Lower leg skin (tissue), 4 donors: Measurements from ENCODE around the gene TRANK1. TPM values are rescaled to one million over a fixed set of nuclear protein-coding genes. Genes with fewer than 3 reads are reported as not detected.

Experiments used
- DNase-seq, 2 donors: peaks; one replicate each; pipeline ENCODE4 v3.0.0-alpha.2; 2019; ENCODE audit warnings: low spot score in 2 of 2
- H3K4me3 ChIP-seq: fragments of 200-600 bp; sonication (generic); 2 replicates; pipeline ENCODE4 v1.5.1; 2017; ENCODE audit warnings: mild to moderate bottlenecking, low read depth; ENCODE audit not compliant: poor library complexity, severe bottlenecking
- POLR2A ChIP-seq, 2 donors: fragments of 450-650 bp; IDR thresholded peaks; one replicate each; pipeline ENCODE4 v1.6.1; 2016 to 2017; ENCODE audit warnings: antibody characterized with exemption in 2 of 2, mild to moderate bottlenecking in 1 of 2, moderate library complexity in 1 of 2
- WGBS, 2 donors: methylation state at CpG; one replicate each; pipeline ENCODE4 v1.1.5; 2018; 5-methylcytosine and 5-hydroxymethylcytosine counted together
- intact Hi-C: fragments of 100-400 bp; cut with DNase I; formaldehyde crosslinking; loops from one replicate; pipeline ENCODE4 v1.15.0; 2023; ENCODE audit warnings: low total_unique reads
- total RNA-seq, 4 donors: library from RNA; depleted of rRNA; stranded (reverse); fragments of >200 nt; gene quantifications; one replicate each; pipeline ENCODE4 v1.1.0, GENCODE V29; 2016
- TF ChIP-seq, protein P1 (sequence below), 3 donors: fragments of 450-650 bp; IDR thresholded peaks; one replicate each; pipeline ENCODE4 v1.5.1; 2016; ENCODE audit warnings: antibody characterized with exemption in 3 of 3, mild to moderate bottlenecking in 3 of 3, moderate library complexity in 2 of 3

The TRANK1 gene
- total RNA-seq, 4 donors from 2014 or later: 2.6 to 5.1 (median 3.3) TPM

DNA sequence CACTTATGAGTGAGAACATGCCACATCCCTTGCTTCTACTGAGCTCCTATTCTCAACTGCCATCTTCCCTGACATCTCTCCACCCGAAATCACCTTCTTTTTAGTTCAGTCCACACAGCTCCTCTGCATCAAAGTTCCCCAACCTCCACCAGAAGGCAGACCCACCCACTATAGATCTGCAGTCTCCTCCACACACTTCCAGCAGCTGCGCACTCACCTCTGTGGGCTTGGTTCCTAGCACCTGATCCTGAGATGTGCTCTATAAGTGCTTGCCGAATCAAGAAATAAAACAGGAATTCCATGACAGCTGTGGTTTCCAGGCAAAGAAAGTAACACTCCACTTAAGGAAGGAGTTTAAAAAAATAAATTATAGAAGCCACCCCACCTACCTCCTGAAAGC lies 85.4 kb downstream of the TRANK1 start:
- TF ChIP-seq, protein P1, sequence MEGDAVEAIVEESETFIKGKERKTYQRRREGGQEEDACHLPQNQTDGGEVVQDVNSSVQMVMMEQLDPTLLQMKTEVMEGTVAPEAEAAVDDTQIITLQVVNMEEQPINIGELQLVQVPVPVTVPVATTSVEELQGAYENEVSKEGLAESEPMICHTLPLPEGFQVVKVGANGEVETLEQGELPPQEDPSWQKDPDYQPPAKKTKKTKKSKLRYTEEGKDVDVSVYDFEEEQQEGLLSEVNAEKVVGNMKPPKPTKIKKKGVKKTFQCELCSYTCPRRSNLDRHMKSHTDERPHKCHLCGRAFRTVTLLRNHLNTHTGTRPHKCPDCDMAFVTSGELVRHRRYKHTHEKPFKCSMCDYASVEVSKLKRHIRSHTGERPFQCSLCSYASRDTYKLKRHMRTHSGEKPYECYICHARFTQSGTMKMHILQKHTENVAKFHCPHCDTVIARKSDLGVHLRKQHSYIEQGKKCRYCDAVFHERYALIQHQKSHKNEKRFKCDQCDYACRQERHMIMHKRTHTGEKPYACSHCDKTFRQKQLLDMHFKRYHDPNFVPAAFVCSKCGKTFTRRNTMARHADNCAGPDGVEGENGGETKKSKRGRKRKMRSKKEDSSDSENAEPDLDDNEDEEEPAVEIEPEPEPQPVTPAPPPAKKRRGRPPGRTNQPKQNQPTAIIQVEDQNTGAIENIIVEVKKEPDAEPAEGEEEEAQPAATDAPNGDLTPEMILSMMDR (IDR thresholded peaks at IDR 0.05): no peak
- TF ChIP-seq POLR2A (IDR thresholded peaks at IDR 0.05): no peak
- no peak overlapping the region for H3K4me3 ChIP-seq
- intact Hi-C loops: no loop called here
- 94 to 98% methylated on average over 3 of the region's 3 CpGs for WGBS, 2 donors
- DNase-seq: no peak

DNA sequence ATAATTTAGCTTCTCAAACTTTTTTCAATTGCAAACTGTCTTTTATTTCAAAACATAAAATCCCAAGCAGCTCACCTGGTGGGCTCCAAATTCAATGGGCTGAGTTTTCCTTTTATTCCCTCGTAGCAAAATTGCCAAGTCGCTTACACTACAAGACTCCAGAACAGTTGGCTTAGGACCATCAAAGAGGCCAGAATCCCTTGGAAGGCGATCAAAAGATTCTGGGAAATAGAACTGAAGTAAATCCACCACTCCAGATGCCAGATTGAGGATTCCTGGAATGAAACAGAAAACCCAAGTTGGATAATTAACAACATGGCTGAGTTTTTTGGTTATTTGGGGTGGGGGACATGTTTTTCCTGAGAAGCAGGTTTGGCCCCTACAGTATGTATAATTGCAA lies 92.8 kb downstream of the TRANK1 start:
- no peak for DNase-seq
- intact Hi-C loops: no loop called here
- no peak overlapping the region for H3K4me3 ChIP-seq
- TF ChIP-seq, protein P1 (IDR thresholded peaks at IDR 0.05): no peak
- no peak for TF ChIP-seq POLR2A (IDR thresholded peaks at IDR 0.05)
- 59 to 72% methylated on average over 3 of the region's 3 CpGs for WGBS, 2 donors

DNA sequence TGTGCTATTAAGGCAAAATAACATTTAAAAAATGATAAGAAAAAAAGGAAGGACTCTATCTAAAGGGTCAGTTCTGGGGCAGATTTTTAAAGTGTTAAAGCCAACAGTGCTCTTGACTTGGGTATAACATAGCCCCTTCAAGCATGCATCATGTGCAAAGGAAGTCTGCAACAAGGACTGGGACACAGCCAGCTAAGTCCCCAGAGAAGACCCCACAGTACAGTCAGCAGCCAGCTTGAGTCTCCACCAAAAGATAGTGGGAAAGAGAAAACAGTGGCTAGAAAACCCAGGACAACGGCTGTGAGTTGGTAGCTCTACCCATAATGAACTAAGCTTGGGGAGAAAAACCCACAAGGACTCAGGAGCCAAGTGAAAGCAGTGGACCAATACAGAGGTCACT lies 94.1 kb downstream of the TRANK1 start:
- intact Hi-C loops: no loop called here
- 67 to 78% methylated on average over 1 of the region's 1 CpG for WGBS, 2 donors
- no peak overlapping the region for H3K4me3 ChIP-seq
- no peak for DNase-seq
- TF ChIP-seq POLR2A (IDR thresholded peaks at IDR 0.05): no peak
- TF ChIP-seq, protein P1 (IDR thresholded peaks at IDR 0.05): no peak

DNA sequence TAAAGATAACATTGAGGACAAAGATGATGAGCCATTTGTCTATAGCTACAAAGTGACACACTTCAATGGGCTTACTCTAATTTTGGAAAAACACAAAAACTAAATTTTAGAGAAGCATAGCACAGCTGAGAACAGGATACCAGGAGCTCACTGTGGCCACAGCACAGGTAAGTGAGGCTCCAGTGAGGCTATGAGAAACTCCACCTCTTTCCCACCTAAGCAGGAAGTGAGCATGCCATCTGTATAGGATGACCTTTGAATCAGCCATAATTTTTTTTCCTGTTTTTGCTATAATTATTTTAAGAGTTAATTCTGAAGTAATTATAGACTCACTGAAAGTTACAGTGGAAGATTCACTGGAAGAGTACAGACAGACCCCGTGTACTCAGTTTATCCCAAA lies 98.4 kb downstream of the TRANK1 start:
- intact Hi-C loops: no loop called here
- no peak overlapping the region for H3K4me3 ChIP-seq
- 95 to 98% methylated on average over 1 of the region's 1 CpG for WGBS, 2 donors
- no peak for DNase-seq
- TF ChIP-seq, protein P1 (IDR thresholded peaks at IDR 0.05): no peak
- TF ChIP-seq POLR2A (IDR thresholded peaks at IDR 0.05): no peak

DNA sequence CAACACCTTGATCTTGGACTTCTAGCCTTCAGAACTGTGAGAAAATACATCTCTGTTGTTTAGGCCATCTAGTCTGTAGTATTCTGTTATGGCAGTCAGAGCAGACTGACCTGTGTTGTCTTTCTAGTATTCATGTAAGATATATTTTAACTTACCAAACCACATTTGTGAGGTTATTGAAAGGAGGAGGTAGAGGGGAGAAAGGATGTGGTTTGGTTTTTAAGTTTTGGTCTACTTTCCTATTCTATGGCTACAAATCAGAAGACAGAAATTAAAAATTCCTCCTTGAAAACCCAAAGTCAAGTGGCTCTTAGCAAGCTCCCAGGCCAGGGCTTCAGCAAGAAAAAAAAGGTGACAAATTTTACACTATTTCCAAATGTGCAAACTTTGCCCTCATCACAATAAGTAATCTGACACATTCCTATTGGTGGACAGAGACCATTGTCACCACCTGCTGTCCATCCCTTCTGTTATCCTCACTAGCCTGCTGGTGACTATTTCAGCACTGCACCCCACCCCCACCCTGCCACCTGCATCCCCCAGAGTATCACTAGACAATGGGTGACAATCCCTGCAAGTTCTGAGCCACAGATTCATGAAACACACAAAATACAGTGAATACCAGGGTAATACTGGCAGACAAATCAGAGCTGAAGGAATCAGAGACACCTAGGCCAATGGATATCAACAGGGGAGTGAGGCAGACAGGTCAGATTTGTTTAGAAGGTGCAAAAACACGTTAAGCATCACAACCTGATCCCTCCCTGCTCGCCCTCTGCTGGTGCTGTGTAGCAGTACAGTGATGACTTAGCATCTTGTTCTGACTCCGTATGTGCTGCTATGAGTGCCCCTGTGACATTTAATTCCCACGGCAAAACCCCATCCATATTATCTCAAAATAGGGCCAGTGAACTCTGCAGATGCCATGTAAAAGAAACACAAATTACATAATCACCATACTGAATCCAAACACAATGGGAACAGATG lies 101.5 kb downstream of the TRANK1 start:
- no peak for DNase-seq
- 75 to 77% methylated on average over 4 of the region's 4 CpGs for WGBS, 2 donors
- H3K4me3 ChIP-seq: no peak overlapping the region
- intact Hi-C loops: no loop called here
- TF ChIP-seq, protein P1 (IDR thresholded peaks at IDR 0.05): no peak
- no peak for TF ChIP-seq POLR2A (IDR thresholded peaks at IDR 0.05)
